NT2/D1 (cell line): Measurements from ENCODE around the gene CDH1.

Experiments used
- DNase-seq: peaks from one replicate; pipeline ENCODE4 v3.0.0-alpha.2; 2011; ENCODE audit warnings: low read depth, low spot score
- H3K27me3 ChIP-seq: 2 replicates; pipeline ENCODE4 v1.6.0; 2011; ENCODE audit warnings: mild to moderate bottlenecking; ENCODE audit not compliant: insufficient read length, insufficient read depth
- H3K36me3 ChIP-seq: 2 replicates; pipeline ENCODE4 v1.6.1; 2011; ENCODE audit warnings: mild to moderate bottlenecking, low read length, mixed read lengths; ENCODE audit not compliant: insufficient read depth, insufficient read length
- H3K4me1 ChIP-seq: 2 replicates; pipeline ENCODE4 v1.5.1; 2011; ENCODE audit not compliant: insufficient read depth, insufficient read length
- H3K4me3 ChIP-seq: 2 replicates; pipeline ENCODE4 v1.5.1; 2011; ENCODE audit warnings: low read depth; ENCODE audit not compliant: insufficient read length
- H3K9ac ChIP-seq: 2 replicates; pipeline ENCODE4 v1.6.0; 2011; ENCODE audit warnings: low read depth; ENCODE audit not compliant: insufficient read length
- H3K9me3 ChIP-seq: 2 replicates; pipeline ENCODE4 v1.5.1; 2011; ENCODE audit warnings: mild to moderate bottlenecking, low read length; ENCODE audit not compliant: insufficient read depth
- SUZ12 ChIP-seq: IDR thresholded peaks from 2 replicates; pipeline ENCODE4 v1.6.1; 2011; ENCODE audit not compliant: insufficient read length, insufficient read depth; ENCODE audit errors: extremely low read depth
- YY1 ChIP-seq: IDR thresholded peaks from 2 replicates; pipeline ENCODE4 v1.6.1; 2011; ENCODE audit not compliant: insufficient read length, insufficient read depth
- ZNF274 ChIP-seq: IDR thresholded peaks from 2 replicates; pipeline ENCODE4 v1.6.1; 2011; ENCODE audit warnings: mild to moderate bottlenecking, low read depth, low read length

CDH1 gene

DNA sequence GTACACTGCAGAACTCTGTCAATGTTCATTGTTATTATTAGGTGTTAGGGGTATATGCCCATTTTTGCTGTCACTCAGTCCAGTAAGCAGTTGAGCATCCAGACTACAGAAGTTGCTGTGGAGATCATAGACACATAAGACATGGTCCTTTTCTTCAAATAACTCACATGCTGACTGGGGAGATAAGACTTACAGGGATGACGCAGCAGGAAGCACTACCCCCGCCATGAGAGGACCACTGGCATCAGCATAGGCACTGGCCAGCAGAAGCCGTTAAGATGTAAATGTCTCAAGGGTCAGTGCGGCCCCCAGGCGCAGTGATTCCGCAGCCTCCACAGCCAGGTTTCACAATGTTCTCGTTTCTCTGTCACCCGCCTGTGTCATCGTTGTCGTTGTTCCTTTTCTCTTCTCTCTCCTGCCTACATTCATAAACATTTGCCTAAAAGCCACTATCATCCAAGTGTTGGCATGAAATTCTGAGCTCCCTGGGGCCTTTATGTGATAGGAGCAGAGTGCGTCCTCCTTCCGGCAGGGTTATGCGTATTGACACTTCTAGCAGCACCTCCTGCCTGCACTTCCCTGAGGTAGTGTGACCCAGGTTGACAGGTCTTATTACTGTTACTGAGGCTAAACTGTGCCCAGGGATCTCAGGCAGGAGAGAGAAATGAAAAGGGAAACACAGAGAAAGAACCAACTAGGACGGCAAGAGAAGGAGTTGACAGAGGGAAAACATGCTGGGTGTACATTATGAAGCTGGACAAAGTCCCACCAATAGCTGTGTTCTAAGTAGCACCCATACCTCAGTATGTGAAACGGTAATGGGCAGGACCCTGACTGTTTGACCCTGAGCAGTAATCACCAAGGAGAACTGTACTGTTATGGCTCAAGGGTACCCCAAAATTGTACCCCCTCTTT, 124.1 kb downstream of the CDH1 start:
- DNase-seq, result no peak
- Histone ChIP-seq H3K9ac (no peak overlapping the region), H3K4me1 (peaks cover 2% of the 10 kb centered on the region), H3K4me3 (no peak overlapping the region), H3K36me3 (peaks cover 36% of the 10 kb centered on the region), H3K9me3 (no peaks in the 10 kb centered on the region), H3K27me3 (no peaks in the 10 kb centered on the region)
- TF ChIP-seq YY1, result no peak

DNA sequence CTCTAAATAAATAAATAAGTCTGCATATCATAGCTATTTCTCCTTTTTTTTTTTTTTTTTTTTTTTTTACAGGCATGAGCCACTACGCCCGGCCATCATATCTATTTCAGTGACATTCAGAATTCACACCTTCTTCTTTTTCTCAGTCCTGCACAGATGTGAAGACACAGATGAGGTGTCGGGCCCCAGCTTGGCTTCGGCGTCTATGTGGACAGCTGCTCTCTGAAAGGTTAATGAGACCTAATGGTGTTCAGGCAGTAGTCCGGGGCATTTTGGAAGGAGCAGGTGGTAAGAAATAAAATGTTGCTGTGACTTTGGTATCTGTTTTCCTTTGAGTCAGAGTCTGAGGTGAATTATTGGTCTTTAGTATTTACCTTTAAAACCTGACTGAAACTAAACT, 129.8 kb downstream of the CDH1 start:
- TF ChIP-seq SUZ12 (no peak), ZNF274 (no peak)
- Histone ChIP-seq H3K36me3 (peaks cover 30% of the 10 kb centered on the region), H3K9me3 (no peaks in the 10 kb centered on the region), H3K27me3 (no peaks in the 10 kb centered on the region), H3K9ac (no peak overlapping the region), H3K4me1 (peaks cover 3% of the 10 kb centered on the region), H3K4me3 (no peak overlapping the region)
- no peak for DNase-seq

DNA sequence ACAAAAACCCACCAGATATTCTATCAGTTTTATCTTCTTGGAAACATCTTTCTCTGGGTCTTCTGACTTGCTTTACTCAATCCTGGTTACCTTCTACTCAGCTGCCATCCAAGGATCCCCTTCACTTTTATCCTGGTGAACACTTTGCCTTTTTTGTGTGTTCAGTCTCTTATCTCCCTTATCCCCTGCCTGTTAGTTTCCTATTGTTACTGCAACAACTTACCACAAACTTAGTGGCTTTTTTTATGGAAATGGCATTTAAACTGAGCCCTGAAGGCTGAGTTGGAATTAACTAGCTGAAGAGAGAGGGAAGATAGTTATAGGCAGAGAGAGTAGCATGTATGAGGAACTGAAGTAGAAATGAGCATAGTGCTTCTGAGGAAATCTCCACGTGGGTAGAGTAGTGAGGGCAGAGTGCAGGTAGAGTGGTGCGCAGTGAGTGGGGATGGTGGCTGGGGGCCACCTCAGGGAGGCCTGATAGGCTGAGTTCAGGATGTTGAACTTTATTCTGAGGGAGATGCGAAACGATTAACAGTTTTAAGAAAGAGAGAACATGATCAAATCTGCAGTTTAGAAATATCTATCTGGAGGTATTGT, 132.5 kb downstream of the CDH1 start:
- H3K9me3 ChIP-seq, result no peaks in the 10 kb centered on the region
- peaks cover 21% of the 10 kb centered on the region for H3K36me3 ChIP-seq
- H3K27me3 ChIP-seq, result no peaks in the 10 kb centered on the region
- TF ChIP-seq SUZ12 (no peak), ZNF274 (no peak), YY1 (no peak)
- peaks cover 3% of the 10 kb centered on the region for H3K4me1 ChIP-seq
- no peak overlapping the region for H3K9ac ChIP-seq
- no peak for DNase-seq
- no peak overlapping the region for H3K4me3 ChIP-seq

DNA sequence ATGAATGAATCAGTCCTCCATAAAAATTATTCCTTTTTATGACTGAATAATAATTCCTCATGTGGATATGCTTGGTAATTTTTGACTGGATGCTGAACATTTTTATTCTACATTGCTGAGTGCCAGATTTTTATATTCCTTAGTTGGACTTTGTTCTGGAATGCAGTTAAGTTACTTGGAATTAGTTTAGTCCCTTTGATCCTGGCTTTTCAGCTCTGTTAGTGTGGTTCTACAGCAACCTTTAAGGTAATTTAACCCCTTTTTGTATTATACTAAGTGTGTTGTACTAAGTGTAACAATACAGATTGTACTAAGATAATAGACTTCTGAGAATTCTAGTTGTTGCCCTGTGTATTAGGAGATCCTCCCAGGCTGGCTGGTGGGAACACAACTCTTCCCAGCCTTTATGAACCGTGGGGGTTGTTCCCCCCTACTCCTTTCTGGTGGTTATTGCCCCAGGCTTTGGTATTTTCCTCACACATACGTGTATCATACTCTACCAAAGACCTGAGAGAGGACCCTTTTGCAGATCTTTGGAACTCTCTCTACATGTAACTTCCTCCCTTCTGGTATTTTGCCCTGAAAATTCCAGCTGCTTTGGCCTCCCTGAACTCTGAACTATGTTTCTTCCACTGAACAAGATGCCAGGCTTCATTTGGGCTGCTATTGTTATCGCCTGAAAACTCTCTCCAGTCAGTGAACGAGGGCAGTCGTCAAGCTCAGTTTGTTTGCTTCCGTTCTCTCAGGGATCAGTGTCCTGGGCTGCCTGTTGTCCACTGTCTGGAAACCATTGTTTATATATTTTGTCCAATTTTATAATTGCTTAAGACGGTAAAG, 136.8 kb downstream of the CDH1 start:
- H3K9ac ChIP-seq, result no peak overlapping the region
- DNase-seq, result no peak
- no peaks in the 10 kb centered on the region for H3K27me3 ChIP-seq
- no peaks in the 10 kb centered on the region for H3K9me3 ChIP-seq
- peaks cover 3% of the 10 kb centered on the region for H3K4me1 ChIP-seq
- no peak overlapping the region for H3K4me3 ChIP-seq
- no peak for TF ChIP-seq ZNF274
- TF ChIP-seq YY1, result no peak
- no peak for TF ChIP-seq SUZ12
- peaks cover 37% of the 10 kb centered on the region for H3K36me3 ChIP-seq

DNA sequence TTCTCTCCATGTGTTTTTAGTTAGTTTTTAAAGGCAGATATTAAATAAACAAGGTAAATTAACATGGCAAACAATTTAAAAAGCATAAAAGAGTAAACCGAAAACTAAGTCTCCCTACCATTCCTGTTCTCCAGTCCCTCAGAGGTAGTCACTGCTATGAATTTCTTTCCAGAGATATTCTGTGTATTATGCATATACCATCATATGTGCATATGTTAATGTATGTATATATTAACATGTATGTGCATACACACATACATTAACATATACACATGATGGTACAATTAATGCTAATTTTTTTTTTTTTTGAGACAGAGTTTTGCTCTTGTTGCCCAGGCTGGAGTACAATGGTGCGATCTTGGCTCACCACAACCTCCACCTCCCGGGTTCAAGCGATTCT, 138.8 kb downstream of the CDH1 start:
- no peak for TF ChIP-seq YY1
- no peak for TF ChIP-seq ZNF274
- TF ChIP-seq SUZ12, result no peak
- peaks cover 49% of the 10 kb centered on the region for H3K36me3 ChIP-seq
- H3K9ac ChIP-seq, result no peak overlapping the region
- H3K27me3 ChIP-seq, result no peaks in the 10 kb centered on the region
- no peak overlapping the region for H3K4me3 ChIP-seq
- no peaks in the 10 kb centered on the region for H3K9me3 ChIP-seq
- no peak for DNase-seq
- H3K4me1 ChIP-seq, result no peaks in the 10 kb centered on the region

DNA sequence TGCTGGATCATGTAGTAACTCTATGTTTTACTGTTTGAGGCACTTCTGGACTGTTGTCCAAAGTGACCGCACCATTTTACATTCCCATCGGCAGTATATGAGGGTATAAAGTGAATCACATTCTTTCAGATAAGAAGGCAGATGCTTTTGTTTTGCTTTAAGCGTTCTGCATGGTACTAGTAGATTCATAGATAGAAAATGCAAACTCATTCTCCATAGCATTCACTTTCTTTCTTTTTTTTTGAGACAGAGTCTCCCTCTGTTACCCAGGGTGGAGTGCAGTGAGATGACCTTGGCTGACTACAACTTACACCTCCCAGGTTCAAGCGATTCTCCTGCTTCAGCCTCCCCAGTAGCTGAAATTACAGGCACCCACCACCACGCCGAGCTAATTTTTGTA, 146.6 kb downstream of the CDH1 start:
- H3K4me1 ChIP-seq, result no peaks in the 10 kb centered on the region
- no peak overlapping the region for H3K4me3 ChIP-seq
- DNase-seq, result no peak
- H3K9me3 ChIP-seq, result no peaks in the 10 kb centered on the region
- H3K36me3 ChIP-seq, result peaks cover 37% of the 10 kb centered on the region
- no peak overlapping the region for H3K9ac ChIP-seq
- H3K27me3 ChIP-seq, result no peaks in the 10 kb centered on the region
- no peak for TF ChIP-seq YY1
- no peak for TF ChIP-seq ZNF274
- TF ChIP-seq SUZ12, result no peak

DNA sequence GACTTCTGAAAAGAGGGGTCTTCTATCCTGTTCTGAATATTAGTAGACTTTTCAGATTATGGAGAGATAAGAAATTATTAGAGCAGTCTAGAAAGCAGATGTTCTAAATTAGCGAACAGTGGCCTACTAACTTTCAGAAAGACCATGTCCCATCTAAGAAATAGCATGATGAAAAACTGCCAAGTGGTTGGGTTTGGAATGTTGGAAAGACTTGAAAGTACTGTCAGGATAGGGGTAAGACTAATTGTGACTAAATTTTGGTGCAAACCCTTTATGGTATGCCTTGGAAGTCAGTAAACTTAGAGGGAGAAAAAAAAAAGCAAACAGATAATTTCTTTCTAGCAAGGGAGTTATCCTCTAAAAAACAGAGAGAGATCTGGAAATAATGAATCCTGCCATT, 147.3 kb downstream of the CDH1 start:
- H3K36me3 ChIP-seq, result peaks cover 30% of the 10 kb centered on the region
- no peaks in the 10 kb centered on the region for H3K27me3 ChIP-seq
- TF ChIP-seq ZNF274, result no peak
- no peak for TF ChIP-seq SUZ12
- TF ChIP-seq YY1, result no peak
- H3K4me1 ChIP-seq, result no peaks in the 10 kb centered on the region
- H3K9me3 ChIP-seq, result no peaks in the 10 kb centered on the region
- no peak overlapping the region for H3K9ac ChIP-seq
- H3K4me3 ChIP-seq, result no peak overlapping the region
- DNase-seq, result no peak
